IPS-15b (cell line): Measurements from ENCODE around the gene LMX1A.
A peak's percentile ranks its signal among the peaks of the same experiment; 100 is the strongest.

Experiments
- H3K27me3 ChIP-seq: one replicate; pipeline ENCODE4 v1.6.1; 2013; ENCODE audit warnings: low read length; ENCODE audit not compliant: control insufficient read depth, insufficient read depth
- H3K36me3 ChIP-seq: one replicate; pipeline ENCODE4 v1.6.1; 2013; ENCODE audit warnings: low read length; ENCODE audit not compliant: control insufficient read depth, insufficient read depth
- H3K4me1 ChIP-seq: one replicate; pipeline ENCODE4 v1.6.1; 2013; ENCODE audit warnings: mild to moderate bottlenecking, low read length; ENCODE audit not compliant: control insufficient read depth, insufficient read depth
- H3K4me3 ChIP-seq: one replicate; pipeline ENCODE4 v1.5.1; 2013; ENCODE audit warnings: low read depth, low read length
- H3K9ac ChIP-seq: one replicate; pipeline ENCODE4 v1.6.1; 2013; ENCODE audit warnings: low read depth, mild to moderate bottlenecking, low read length
- H3K9me3 ChIP-seq: one replicate; pipeline ENCODE4 v1.6.1; 2013; ENCODE audit warnings: mild to moderate bottlenecking, low read length; ENCODE audit not compliant: control insufficient read depth, insufficient read depth

The LMX1A gene

DNA sequence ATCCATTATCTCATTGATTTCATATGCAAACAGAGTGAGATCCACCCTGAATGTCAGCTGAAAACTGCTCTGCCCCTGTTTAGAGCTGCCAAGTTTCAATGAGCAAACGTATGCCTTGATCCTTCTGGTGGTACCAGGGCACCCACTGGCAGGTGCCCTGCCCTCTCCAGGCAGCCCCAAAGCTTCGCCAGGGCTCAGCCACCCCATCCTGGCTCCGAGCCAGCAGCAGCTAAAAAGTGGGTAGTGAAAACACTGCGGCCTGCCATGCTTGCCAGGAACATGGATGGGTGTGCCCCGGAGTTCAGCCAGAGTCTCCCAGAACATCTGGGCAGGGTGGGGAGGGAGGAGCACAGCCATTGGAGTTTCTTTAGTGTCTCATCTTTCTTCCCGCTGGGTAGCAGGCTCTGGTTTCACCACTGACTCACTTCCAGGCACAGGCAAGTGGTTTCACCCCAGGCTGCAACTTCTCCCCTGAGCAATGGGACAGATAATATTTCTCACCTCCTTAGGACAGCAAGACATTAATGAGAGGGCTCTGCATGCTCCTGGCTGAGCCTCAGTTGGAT, 8.1 kb upstream of the LMX1A start:
- no peak overlapping the region for H3K4me3 ChIP-seq

GRCh38 chr1:165356876-165357275, 361 bp upstream of the LMX1A start:
- Histone ChIP-seq H3K4me3 (peak overlapping the region; percentile 39), H3K9me3 (no peaks in the 10 kb centered on the region), H3K9ac (no peak overlapping the region), H3K4me1 (peaks cover 6% of the 10 kb centered on the region), H3K27me3 (peaks cover 95% of the 10 kb centered on the region), H3K36me3 (no peaks in the 10 kb centered on the region)

More for the DNA sequence above, 8.1 kb upstream of the LMX1A start:
- peaks cover 41% of the 10 kb centered on the region for H3K27me3 ChIP-seq
- peaks cover 5% of the 10 kb centered on the region for H3K4me1 ChIP-seq
- no peaks in the 10 kb centered on the region for H3K36me3 ChIP-seq
- H3K9me3 ChIP-seq = no peaks in the 10 kb centered on the region
- no peak overlapping the region for H3K9ac ChIP-seq

GRCh38 chr1:165355139-165355976, 1.2 kb downstream of the LMX1A start:
- H3K4me3 ChIP-seq = peak overlapping the region; percentile 66
- H3K4me1 ChIP-seq = peaks cover 17% of the 10 kb centered on the region
- H3K36me3 ChIP-seq = no peaks in the 10 kb centered on the region
- peaks cover 92% of the 10 kb centered on the region for H3K27me3 ChIP-seq
- no peak overlapping the region for H3K9ac ChIP-seq
- no peaks in the 10 kb centered on the region for H3K9me3 ChIP-seq

GRCh38 chr1:165354739-165355138, 1.8 kb downstream of the LMX1A start:
- Histone ChIP-seq H3K9me3 (no peaks in the 10 kb centered on the region), H3K36me3 (no peaks in the 10 kb centered on the region), H3K9ac (no peak overlapping the region), H3K4me1 (peaks cover 19% of the 10 kb centered on the region), H3K27me3 (peaks cover 92% of the 10 kb centered on the region), H3K4me3 (peak overlapping the region; percentile 66)

DNA sequence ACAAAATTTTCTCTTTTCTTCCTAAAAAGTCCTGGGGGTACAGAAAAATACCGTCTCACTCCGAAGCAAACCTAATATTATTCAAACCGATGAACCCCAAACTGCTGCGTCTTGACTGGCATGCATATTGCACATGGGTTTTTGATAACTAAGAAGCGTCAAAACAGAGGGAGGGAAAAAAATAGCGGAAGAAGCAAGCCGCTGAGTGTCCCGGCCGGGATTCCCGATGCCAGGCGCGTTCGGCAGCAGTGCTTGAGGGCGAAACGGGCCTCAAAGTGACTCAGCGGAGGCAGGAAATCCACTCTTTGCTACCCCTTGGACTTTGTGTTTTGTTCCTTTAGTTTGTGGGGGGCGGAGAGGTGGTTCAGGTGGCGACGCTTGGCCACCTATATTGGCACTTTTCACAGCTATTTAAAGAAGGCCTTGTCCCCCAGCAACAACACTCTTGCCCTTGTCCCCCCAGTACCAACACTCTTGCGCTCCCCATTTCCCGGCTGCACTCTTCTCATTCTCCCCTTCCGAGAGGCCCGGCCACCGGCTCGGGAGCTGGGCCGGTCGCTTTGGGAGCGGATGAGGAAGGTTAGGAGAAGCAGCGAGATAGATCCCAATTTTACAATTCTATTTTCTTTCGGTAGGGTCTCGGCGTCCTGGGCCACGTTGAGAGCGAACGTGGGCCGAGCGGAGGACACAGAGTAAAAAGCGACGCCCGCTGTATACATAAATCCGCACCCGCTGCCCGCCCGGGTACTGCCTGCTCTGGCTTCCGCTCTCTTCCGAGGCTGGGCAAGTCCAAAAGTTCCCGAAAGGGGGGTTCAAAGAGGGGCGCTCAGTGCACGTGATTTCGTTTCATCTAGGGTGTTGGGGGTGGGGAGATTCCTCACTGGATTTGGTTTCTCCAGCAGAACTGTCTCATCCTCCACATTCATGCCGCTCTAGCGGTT, 2.5 kb downstream of the LMX1A start:
- Histone ChIP-seq H3K4me1 (peaks cover 19% of the 10 kb centered on the region), H3K9ac (no peak overlapping the region), H3K36me3 (no peaks in the 10 kb centered on the region), H3K9me3 (no peaks in the 10 kb centered on the region), H3K4me3 (peak overlapping the region; percentile 66), H3K27me3 (peaks cover 93% of the 10 kb centered on the region)

DNA sequence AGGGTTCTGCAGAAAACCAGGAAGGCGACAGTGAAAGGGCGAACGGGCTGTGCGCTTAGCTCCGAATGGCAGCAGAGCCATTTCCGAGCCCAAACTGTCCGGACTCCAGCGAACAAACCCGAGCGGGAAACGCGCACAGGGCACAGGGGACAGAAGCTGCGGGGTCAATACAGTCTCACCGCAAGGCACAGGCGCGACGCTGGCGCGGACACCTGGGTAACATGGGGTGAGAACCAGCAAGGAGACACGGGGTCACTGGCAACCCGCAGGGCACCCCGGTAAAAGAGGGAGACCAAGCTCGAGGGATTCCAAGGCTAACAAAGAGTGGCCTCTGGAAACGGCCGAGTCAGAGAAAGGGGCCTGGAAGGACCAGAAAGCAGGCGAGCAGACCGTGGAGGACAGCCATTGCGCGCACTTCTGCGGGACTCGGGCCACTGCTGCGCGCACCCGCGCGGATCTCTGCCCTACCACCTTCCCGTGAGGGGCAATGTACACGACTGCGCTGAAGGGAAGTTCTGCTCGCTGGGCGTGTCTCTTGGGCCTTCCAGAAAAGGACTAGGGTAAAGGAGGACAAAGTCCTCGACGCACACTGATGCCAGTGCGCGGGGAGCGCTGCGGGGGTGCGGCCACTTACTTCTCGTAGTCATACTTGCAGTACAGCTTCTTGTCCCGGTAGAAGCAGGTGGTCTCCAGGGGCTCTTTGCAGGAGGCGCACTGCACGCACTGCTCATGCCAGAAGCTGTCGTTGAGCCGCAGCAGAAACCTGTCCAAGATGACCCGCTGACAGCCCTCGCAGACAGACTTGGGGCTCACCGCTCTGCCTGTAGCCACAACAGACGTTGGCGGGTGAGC, 3.8 kb downstream of the LMX1A start:
- Histone ChIP-seq H3K9me3 (no peaks in the 10 kb centered on the region), H3K4me1 (peaks cover 19% of the 10 kb centered on the region), H3K9ac (no peak overlapping the region), H3K4me3 (peak overlapping the region; percentile 62), H3K27me3 (peaks cover 86% of the 10 kb centered on the region), H3K36me3 (no peaks in the 10 kb centered on the region)

DNA sequence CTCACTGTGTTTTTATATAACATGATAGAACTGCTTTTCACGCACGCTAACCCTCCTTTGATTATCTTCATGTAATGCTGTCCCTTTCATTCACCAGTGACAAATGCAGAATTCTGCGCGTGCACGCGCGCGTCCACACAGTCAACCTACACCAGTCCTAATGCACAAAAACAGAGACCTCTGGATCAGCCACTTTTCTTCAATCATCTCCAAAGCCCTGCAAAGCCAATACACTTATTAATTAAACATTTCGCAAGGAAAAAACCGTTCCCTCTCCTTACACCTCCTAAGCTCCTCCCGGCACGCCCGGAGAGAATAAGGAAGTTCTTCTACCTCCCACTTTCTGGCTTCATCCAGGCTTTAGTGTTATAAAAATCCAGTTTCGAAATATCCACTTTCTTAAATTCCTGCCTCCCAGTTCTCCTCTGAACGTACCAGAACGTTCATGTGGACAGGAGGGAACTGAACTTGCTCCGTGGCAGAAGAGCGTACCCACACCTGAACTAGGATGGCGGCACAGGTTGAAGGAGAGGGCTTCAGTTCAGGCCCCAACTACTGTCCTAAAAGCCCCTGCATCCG, 4.6 kb downstream of the LMX1A start:
- Histone ChIP-seq H3K4me1 (peaks cover 19% of the 10 kb centered on the region), H3K9me3 (no peaks in the 10 kb centered on the region), H3K27me3 (peaks cover 79% of the 10 kb centered on the region), H3K9ac (no peak overlapping the region), H3K36me3 (no peaks in the 10 kb centered on the region), H3K4me3 (peak overlapping the region; percentile 62)

GRCh38 chr1:165350840-165351239, 5.7 kb downstream of the LMX1A start:
- peaks cover 72% of the 10 kb centered on the region for H3K27me3 ChIP-seq
- no peak overlapping the region for H3K4me3 ChIP-seq

DNA sequence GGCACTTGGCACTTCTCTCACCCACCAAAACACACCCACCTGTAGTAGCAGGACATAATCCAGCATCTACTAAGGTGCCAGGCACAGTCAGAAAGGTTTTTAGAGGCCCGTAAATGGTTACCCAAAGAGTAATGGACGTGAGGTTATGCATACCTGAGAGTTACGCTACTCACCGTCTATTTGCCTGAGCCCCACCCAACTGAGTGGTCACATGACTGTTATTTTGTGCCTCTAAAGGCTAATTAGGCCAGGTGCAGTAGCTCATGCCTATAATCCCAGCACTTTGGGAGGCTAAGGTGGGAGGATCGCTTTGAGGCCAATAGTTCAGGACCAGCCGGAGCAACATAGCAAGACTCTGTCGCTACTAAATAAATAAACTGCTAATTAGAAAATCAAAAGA, 11.0 kb downstream of the LMX1A start:
- no peaks in the 10 kb centered on the region for H3K36me3 ChIP-seq
- H3K4me1 ChIP-seq = peaks cover 5% of the 10 kb centered on the region
- no peak overlapping the region for H3K4me3 ChIP-seq
- H3K9ac ChIP-seq = no peak overlapping the region
- no peaks in the 10 kb centered on the region for H3K9me3 ChIP-seq
- H3K27me3 ChIP-seq = peaks cover 22% of the 10 kb centered on the region

More at GRCh38 chr1:165350840-165351239, 5.7 kb downstream of the LMX1A start:
- Histone ChIP-seq H3K36me3 (no peaks in the 10 kb centered on the region), H3K9me3 (no peaks in the 10 kb centered on the region), H3K9ac (no peak overlapping the region), H3K4me1 (peaks cover 19% of the 10 kb centered on the region)

DNA sequence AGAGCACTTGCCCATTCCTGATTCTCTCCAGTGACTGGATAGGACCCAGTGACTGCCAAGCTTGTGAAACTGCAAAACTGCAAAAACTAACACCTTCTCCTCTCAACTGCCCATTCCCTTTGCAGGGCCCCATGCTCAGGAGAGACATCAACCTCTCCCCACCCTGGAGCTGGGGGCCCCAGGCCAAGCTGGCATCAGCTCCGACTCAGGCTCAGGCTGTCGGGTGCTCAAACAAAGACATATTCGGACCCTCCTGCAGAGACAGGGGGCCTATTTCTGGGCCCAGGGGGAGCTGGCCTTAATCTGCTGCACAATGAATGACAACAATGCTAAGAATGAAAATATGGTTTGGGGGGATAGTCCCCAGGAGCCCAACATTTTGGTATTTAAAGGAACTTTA, 11.8 kb downstream of the LMX1A start:
- Histone ChIP-seq H3K27me3 (peaks cover 16% of the 10 kb centered on the region), H3K36me3 (no peaks in the 10 kb centered on the region), H3K4me3 (no peak overlapping the region), H3K9ac (no peak overlapping the region), H3K9me3 (no peaks in the 10 kb centered on the region), H3K4me1 (peaks cover 2% of the 10 kb centered on the region)
